Measurements from ENCODE around the gene FYN. TPM values are rescaled to one million over a fixed set of nuclear protein-coding genes. Genes with fewer than 3 reads are reported as not detected.
A peak's percentile ranks its signal among the peaks of the same experiment; 100 is the strongest.

The FYN gene
- total RNA-seq, 1 experiment from 2014 or later: 45.4 TPM

DNA sequence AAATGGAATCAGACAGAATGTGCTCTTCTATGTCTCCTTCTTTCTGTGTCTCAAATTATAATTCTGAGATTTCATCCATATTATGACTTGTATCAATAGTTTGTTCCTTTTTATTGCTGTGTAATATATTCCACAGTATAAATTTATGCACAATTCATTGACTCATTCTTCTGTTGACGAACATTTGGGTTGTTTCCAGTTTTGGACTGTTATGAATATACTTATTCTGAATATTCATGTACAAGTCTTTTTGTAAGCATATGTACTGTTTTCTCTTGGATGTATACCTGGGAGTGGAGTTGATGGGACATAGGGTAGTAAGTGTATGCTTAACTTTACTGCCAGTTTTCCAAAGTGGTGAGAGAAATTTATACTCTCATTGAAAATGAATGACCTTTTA, 239.4 kb downstream of the FYN start:
- Histone ChIP-seq H3K27me3 (ENCODE audit: control insufficient read depth, insufficient read depth, low read length) (no peaks in the 10 kb centered on the region), H3K4me3 (ENCODE audit: insufficient read depth, low read depth, low read length) (no peak overlapping the region), H3K36me3 (replicated peaks; ENCODE audit: control insufficient read depth, insufficient read depth, low read length) (no peaks in the 10 kb centered on the region)
- no peak for DNase-seq

DNA sequence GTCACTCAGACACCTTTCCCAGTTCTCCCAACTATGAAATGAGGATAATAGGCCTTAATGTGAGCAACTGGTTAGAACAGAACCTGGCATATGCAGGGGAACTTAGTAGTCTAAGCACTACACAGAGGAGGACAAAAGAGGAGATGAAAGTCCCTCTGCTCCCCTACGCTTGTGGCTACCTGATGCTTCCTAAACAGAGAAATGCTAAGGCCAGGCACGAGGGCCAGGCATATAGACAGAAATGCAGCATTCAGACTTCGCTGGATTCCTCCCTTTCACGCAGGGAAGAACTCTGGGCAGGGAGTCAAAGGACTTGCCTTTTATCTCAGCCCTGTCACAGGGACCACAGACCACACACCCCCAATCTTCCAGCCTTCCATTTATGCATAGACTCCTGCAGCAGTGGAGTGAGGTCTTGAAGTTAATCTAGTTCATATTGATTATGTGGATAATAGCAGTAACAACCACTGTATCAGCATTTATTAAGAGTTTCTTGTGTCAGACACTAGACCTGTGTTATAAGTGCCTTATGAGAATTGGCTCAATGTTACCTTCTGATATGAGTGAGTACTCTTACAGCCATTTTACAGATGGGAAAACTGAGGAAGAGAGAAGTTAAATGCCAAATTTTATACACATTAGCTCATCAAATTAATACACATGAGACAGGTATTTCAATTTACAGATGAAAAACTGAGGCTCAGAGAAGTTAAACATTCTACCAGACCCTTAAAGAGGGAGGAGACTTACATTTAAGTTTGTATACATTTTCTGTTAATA, 240.6 kb downstream of the FYN start:
- no peak overlapping the region for H3K4me3 ChIP-seq (ENCODE audit: insufficient read depth, low read depth, low read length)
- no peaks in the 10 kb centered on the region for H3K36me3 ChIP-seq (replicated peaks; ENCODE audit: control insufficient read depth, insufficient read depth, low read length)

DNA sequence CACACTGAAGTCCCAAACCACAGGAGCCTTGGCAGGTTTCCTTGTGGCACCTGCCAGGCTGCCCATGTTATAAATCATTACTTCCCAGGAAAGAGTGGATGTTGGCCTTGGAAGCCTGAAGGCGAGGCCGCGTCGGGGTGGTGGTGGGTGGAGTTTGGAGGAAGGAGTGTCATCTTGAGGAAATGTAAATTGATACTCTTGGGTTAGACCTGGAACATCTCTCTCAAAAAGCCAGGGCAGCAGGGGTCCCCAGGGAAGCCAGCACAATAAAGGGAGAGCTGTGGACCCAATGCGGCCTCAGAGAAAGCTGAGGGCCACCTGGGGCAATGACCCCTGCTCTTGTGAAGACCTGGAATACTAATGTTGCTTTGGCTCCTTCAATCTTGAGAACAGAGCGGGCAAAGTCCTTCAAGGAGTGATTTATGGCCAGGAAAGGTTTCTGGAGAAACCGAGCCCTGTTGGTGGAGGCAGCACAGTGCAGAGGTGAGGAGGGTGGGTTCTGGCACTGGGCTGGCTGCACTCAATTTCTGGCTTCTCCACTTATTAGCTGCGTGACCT, 241.3 kb downstream of the FYN start:
- DNase-seq: peak; percentile 64
- no peaks in the 10 kb centered on the region for H3K27me3 ChIP-seq (ENCODE audit: control insufficient read depth, insufficient read depth, low read length)

More for the DNA sequence above, 240.6 kb downstream of the FYN start:
- DNase-seq: no peak
- no peaks in the 10 kb centered on the region for H3K27me3 ChIP-seq (ENCODE audit: control insufficient read depth, insufficient read depth, low read length)

DNA sequence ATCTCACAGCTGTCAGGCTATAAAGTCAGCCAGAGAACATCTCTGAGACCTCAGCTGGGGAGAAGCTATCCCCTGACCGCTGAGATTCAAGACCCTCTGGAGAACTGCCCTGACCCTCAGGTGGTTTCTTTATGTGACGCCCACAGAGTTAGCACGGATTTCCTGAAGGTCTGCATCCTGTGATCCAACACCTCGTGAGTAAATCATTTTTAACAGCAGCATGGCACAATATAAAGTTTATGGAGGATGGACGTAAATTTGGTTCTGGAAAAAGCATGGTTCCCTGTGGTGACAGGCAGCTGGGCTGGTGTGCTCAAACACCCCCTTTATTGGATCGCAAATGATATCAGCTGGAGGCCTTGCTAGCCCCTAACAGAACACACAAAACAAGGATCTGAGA, 242.2 kb downstream of the FYN start:
- no peak overlapping the region for H3K4me3 ChIP-seq (ENCODE audit: insufficient read depth, low read depth, low read length)
- no peaks in the 10 kb centered on the region for H3K36me3 ChIP-seq (replicated peaks; ENCODE audit: control insufficient read depth, insufficient read depth, low read length)
- no peak for DNase-seq
- H3K27me3 ChIP-seq (ENCODE audit: control insufficient read depth, insufficient read depth, low read length): no peaks in the 10 kb centered on the region

More for the DNA sequence above, 241.3 kb downstream of the FYN start:
- Histone ChIP-seq H3K36me3 (replicated peaks; ENCODE audit: control insufficient read depth, insufficient read depth, low read length) (no peaks in the 10 kb centered on the region), H3K4me3 (ENCODE audit: insufficient read depth, low read depth, low read length) (no peak overlapping the region)

DNA sequence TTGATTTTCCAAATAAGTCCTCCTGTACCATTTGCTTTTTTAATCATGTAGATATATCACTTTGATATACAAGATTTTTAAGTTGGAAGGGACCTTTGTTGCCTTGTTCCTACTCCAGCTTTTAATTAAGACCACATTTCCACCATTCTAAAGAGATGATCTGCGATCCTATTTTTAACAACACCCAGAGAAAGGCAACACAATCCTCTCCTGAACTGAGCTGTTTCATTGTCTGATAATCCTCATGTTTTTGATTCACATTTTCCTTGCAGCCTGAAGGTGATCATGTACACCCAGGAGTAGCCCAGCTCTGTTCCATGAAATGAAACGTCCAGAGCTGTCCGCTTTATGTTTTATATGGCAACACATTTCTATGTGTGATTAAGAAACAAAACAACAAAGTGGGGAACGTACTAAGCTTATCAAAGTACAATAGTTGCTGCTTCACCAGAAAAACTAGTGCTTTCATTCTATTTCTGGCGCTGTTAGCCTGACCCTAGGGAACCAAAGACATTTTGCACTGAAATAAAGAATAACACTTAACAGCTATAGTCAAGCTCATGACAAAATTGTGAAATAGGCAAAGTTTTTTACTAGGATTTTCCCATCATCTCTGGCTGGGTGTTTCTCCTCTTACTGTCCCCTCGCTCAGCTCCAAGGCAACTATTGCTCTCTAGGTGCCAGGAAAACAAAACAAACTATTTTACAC, 245.0 kb downstream of the FYN start:
- DNase-seq: no peak
- H3K36me3 ChIP-seq (replicated peaks; ENCODE audit: control insufficient read depth, insufficient read depth, low read length): no peaks in the 10 kb centered on the region
- H3K27me3 ChIP-seq (ENCODE audit: control insufficient read depth, insufficient read depth, low read length): no peaks in the 10 kb centered on the region

DNA sequence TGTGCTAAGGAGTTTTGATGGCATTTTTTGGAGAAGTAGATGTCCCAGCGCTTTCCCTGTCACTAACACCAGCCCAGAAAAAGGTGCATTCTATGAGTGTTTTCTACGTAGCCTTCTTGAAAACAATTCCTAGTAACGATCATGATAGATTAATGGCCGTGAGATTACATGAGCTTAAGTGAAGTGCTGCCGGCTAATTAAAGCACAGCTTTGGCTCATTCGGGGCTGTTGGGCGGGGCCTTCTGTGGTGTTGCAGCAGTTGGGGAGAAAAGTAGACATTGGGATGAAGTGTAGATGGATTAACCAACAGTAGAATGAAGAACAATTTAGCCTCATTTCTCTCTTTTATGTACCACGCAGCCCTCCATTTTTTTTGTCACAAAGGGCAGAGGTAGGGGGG, 246.8 kb downstream of the FYN start:
- DNase-seq: no peak
- Histone ChIP-seq H3K4me3 (ENCODE audit: insufficient read depth, low read depth, low read length) (no peak overlapping the region), H3K27me3 (ENCODE audit: control insufficient read depth, insufficient read depth, low read length) (no peaks in the 10 kb centered on the region), H3K36me3 (replicated peaks; ENCODE audit: control insufficient read depth, insufficient read depth, low read length) (no peaks in the 10 kb centered on the region)

More for the DNA sequence above, 245.0 kb downstream of the FYN start:
- no peak overlapping the region for H3K4me3 ChIP-seq (ENCODE audit: insufficient read depth, low read depth, low read length)

DNA sequence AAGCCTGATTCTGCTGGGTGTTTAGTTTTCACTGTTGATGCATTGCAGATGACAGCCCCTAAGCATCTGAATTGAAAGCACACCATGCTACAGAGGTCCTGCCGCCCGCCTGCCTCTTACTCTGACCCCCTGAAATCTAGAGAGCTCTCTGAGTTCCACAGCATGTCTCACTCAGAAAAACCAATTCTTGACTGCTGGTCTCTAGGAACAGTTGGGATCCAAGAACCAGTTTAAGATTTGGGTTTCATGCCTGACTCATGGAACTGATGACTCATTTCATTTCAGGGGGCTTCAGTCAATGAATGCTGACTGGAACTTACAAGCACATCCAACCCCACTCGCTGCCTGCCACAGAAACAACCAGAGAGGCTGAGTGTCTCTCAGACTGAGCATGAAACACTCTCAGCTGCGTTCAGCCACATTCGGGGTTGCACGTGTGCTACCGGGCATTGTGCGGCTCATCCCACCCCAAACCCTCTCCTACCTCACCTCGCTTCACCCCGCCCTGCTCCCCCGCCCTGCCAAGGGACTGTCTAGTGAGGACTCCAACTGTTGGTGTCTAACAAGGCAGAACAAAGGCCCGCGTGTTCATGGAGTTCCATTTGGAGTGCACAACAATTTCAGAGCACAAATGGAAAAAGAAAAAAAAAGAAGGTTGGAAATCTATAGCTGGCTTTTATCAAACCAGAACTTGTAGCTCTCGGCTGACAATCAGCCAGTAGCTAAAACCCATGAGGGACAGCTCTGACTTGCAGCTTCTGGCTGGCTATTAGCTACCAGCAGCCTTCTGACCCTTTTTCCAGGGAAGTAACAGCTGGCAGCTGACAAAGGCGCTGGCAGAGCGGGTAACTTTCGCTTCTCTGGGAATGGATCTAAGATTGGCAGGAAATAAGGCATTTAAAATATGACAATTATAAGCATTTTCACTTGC, 247.5 kb downstream of the FYN start:
- H3K27me3 ChIP-seq (ENCODE audit: control insufficient read depth, insufficient read depth, low read length): no peaks in the 10 kb centered on the region
- DNase-seq: no peak
- H3K36me3 ChIP-seq (replicated peaks; ENCODE audit: control insufficient read depth, insufficient read depth, low read length): no peaks in the 10 kb centered on the region
- H3K4me3 ChIP-seq (ENCODE audit: insufficient read depth, low read depth, low read length): no peak overlapping the region

DNA sequence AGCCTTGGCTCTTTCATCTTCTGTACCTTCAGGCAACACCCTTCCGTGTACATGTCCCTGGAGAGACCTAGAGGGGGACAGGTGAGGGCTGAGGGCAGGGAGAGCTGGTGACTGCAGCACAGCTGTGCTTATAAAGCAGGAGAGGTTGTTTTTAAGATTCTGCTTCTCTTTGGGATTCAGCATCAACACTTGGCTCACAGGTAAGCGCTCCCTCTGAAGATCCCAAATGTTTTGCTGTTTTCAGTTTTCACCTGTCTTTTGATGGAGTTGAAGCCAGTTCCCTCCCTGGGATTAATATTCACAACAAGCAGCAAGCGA, 248.2 kb downstream of the FYN start:
- Histone ChIP-seq H3K27me3 (ENCODE audit: control insufficient read depth, insufficient read depth, low read length) (no peaks in the 10 kb centered on the region), H3K4me3 (ENCODE audit: insufficient read depth, low read depth, low read length) (no peak overlapping the region), H3K36me3 (replicated peaks; ENCODE audit: control insufficient read depth, insufficient read depth, low read length) (no peaks in the 10 kb centered on the region)
- DNase-seq: no peak

DNA sequence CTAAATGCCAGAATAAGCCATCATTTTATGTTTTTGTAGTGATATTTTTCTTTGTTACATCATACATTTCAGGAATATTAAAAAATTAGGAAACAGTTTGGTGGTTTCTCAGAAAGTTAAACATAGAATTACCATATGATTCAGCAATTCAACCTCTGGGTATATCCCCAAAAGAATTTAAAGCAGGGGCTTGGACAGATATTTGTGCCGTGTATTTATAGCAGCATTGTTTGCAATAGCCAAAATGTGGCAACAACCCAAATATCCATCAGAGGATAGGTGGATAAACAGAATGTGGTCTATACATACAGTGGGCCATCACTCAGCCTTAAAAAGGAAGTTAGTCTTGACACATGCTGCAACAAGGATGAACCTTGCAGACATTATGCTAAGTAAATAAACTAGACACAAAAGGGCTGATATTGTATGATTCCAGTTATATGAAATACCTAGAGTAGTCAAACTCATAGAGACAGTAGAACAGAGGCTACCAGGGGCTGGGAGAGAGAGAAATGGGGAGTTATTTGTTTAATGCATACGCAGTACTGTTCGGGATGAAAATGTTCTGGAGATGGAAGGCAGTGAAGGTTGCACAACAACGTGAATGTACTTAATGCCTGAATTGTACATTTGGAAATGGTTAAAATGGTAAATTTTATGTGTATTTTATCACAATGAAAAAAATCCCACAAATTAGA, 248.7 kb downstream of the FYN start:
- Histone ChIP-seq H3K4me3 (ENCODE audit: insufficient read depth, low read depth, low read length) (no peak overlapping the region), H3K36me3 (replicated peaks; ENCODE audit: control insufficient read depth, insufficient read depth, low read length) (no peaks in the 10 kb centered on the region), H3K27me3 (ENCODE audit: control insufficient read depth, insufficient read depth, low read length) (no peaks in the 10 kb centered on the region)
- no peak for DNase-seq

DNA sequence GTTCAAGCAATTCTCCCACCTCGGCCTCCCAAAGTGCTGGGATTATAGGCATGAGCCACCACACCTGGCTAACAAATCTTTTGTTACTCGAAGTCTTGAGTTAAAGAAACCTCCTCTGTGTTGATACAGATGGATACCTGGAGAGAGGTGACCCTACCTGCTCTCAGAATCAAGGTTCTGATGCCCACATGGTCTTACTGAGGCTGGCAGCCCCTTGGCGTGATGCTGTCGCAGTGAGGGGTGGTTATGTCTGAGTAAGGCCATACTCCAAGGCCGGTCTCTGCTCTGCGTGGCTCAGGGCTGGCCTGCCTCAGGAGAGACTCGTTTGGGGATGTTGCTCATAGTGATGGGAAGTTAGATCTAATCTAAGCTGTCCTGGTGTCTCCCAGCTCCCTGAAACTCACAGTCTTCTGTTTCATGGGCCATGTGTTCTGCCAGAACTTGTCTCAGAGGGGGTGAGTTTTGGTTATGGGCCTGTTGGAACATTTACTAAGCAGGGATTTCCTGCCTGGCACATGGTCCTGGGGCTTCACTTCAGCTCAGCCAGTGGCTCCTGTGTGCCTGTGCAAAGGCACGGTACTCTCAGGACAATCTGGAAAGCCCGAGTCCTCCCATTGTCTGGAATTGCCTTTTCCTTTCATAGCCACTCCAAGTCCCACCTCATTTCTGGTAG, 250.1 kb downstream of the FYN start:
- no peak for DNase-seq
- Histone ChIP-seq H3K4me3 (ENCODE audit: insufficient read depth, low read depth, low read length) (no peak overlapping the region), H3K36me3 (replicated peaks; ENCODE audit: control insufficient read depth, insufficient read depth, low read length) (no peaks in the 10 kb centered on the region), H3K27me3 (ENCODE audit: control insufficient read depth, insufficient read depth, low read length) (no peaks in the 10 kb centered on the region)

DNA sequence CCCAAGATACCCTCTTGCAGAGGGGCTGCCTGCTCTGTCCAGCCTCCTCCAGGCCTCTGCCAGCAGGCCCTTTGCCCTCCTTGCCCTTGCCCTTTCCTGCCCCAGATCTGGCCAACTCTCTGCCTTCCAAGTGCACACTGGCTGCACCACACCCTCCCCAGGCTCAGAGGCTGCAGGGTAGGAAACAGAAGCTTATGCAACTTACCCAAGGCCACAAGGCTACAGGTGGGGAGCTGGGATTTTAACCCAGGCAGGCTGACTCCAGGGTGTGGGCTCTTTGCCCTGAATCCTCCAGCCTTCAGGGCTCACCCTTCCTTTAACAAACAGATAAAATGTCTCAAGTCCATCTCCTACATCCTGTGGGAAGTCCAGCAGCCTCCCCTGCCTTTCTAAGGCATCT, 253.1 kb downstream of the FYN start:
- Histone ChIP-seq H3K4me3 (ENCODE audit: insufficient read depth, low read depth, low read length) (no peak overlapping the region), H3K27me3 (ENCODE audit: control insufficient read depth, insufficient read depth, low read length) (no peaks in the 10 kb centered on the region), H3K36me3 (replicated peaks; ENCODE audit: control insufficient read depth, insufficient read depth, low read length) (no peaks in the 10 kb centered on the region)
- no peak for DNase-seq

DNA sequence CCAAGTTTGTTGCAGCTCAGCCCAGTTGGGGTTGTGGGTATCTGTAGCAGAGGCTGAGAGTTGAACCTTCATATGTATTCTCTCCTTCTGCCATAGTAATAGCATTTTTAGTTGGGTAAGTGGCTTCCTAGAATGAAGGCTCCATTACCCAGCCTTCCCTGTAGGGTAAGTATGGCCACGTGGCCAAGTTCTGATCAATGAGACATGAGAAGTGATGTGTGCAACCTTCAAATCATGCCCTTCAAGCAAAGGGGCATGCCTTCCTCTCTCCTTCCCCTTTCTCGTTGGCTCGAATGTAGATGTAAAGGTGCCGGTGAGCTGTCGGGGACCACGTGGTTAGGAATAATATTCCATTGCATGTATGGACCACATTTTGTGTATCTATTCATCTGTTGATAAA, 254.8 kb downstream of the FYN start:
- no peaks in the 10 kb centered on the region for H3K36me3 ChIP-seq (replicated peaks; ENCODE audit: control insufficient read depth, insufficient read depth, low read length)
- H3K4me3 ChIP-seq (ENCODE audit: insufficient read depth, low read depth, low read length): no peak overlapping the region
- H3K27me3 ChIP-seq (ENCODE audit: control insufficient read depth, insufficient read depth, low read length): no peaks in the 10 kb centered on the region
- DNase-seq: no peak

DNA sequence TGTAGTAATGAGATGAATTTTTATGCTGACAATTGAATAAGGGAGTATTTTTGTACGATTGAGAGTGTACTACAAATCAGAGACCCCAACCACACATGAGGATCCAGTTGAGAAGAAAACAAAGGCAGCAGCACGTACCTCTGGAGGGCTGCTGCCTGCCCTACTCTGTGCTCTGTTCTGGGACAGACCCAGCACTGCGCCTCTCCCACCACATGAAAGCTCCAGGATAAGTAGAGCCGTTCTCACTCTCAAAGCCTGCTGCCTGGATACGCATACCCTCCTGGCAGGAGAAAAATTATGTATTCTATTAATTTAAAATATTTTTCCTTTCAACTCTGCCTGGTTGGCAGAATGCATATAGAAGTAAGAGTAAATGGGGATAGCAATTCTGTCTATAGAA, 256.1 kb downstream of the FYN start:
- DNase-seq: no peak
- Histone ChIP-seq H3K36me3 (replicated peaks; ENCODE audit: control insufficient read depth, insufficient read depth, low read length) (no peaks in the 10 kb centered on the region), H3K4me3 (ENCODE audit: insufficient read depth, low read depth, low read length) (no peak overlapping the region), H3K27me3 (ENCODE audit: control insufficient read depth, insufficient read depth, low read length) (no peaks in the 10 kb centered on the region)

Data from H7 (cell line).